CD14-positive monocyte (primary cell): Measurements from ENCODE around the gene NLGN4Y. TPM values are rescaled to one million over a fixed set of nuclear protein-coding genes. Genes with fewer than 3 reads are reported as not detected.

Experiments
- DNase-seq, 3 donors: peaks; one replicate each; pipeline ENCODE4 v3.0.0-alpha.2; 2011 to 2022
- H2AFZ ChIP-seq: 2 replicates; pipeline ENCODE4 v1.6.0; 2012; ENCODE audit warnings: mild to moderate bottlenecking, low read depth, low read length, inconsistent platforms; ENCODE audit not compliant: insufficient read depth, poor library complexity, severe bottlenecking
- H3K27ac ChIP-seq, 2 donors: 1 replicate in 1 of 2; 2 replicates in 1 of 2; pipeline ENCODE4 v1.5.1; 2012 to 2013; ENCODE audit warnings: low read length in 2 of 2, control low read depth in 1 of 2, inconsistent platforms in 1 of 2, low read depth in 1 of 2, mild to moderate bottlenecking in 1 of 2
- H3K27me3 ChIP-seq, 2 donors: one replicate each; pipeline versions ENCODE4 v1.6.0 to v1.6.1; 2011 to 2013; ENCODE audit warnings: low read length in 2 of 2; ENCODE audit not compliant: control insufficient read depth in 2 of 2, insufficient read depth in 2 of 2
- H3K36me3 ChIP-seq, 2 donors: replicated peaks in 1 of 2; 1 replicate in 1 of 2; 2 replicates in 1 of 2; pipeline versions ENCODE4 v1.5.1 to v1.6.1; 2012 to 2013; ENCODE audit warnings: low read length in 2 of 2, control low read depth in 1 of 2, inconsistent platforms in 1 of 2, mild to moderate bottlenecking in 1 of 2; ENCODE audit not compliant: insufficient read depth in 2 of 2, control insufficient read depth in 1 of 2
- H3K4me1 ChIP-seq, 2 donors: 1 replicate in 1 of 2; 2 replicates in 1 of 2; pipeline versions ENCODE4 v1.5.1 to v1.6.1; 2012 to 2013; ENCODE audit warnings: low read length in 2 of 2, control low read depth in 1 of 2, inconsistent platforms in 1 of 2, mild to moderate bottlenecking in 1 of 2, moderate library complexity in 1 of 2; ENCODE audit not compliant: insufficient read depth in 2 of 2, control insufficient read depth in 1 of 2
- H3K4me2 ChIP-seq: replicated peaks from 2 replicates; pipeline ENCODE3; 2012; ENCODE audit warnings: low read length, moderate library complexity, mild to moderate bottlenecking; ENCODE audit not compliant: poor library complexity, severe bottlenecking; ENCODE audit errors: extremely low read depth
- H3K4me3 ChIP-seq, 3 experiments: fragments of 200-600 bp in 1 of 3; sonication (generic) in 1 of 3; replicated peaks in 1 of 3; 1 replicate in 2 of 3; 2 replicates in 1 of 3; pipeline ENCODE4 v1.5.1; 2011 to 2013; ENCODE audit warnings: low read length in 3 of 3, mild to moderate bottlenecking in 3 of 3, control low read depth in 2 of 3, low read depth in 2 of 3, inconsistent platforms in 1 of 3, moderate library complexity in 1 of 3
- H3K79me2 ChIP-seq: 2 replicates; pipeline ENCODE4 v1.6.0; 2012; ENCODE audit warnings: mild to moderate bottlenecking, control low read depth, inconsistent platforms, low read length, moderate library complexity; ENCODE audit not compliant: insufficient read depth
- H3K9ac ChIP-seq: 2 replicates; pipeline ENCODE4 v1.6.0; 2017; ENCODE audit warnings: low read length, mild to moderate bottlenecking; ENCODE audit not compliant: insufficient read depth, poor library complexity, severe bottlenecking
- H3K9me3 ChIP-seq, 2 donors: replicated peaks in 1 of 2; 1 replicate in 1 of 2; 2 replicates in 1 of 2; pipeline versions ENCODE4 v1.5.1 to v1.6.1; 2012 to 2013; ENCODE audit warnings: low read length in 2 of 2, control low read depth in 1 of 2; ENCODE audit not compliant: control insufficient read depth in 1 of 2, insufficient read depth in 1 of 2
- H4K20me1 ChIP-seq: 2 replicates; pipeline ENCODE4 v1.6.0; 2012; ENCODE audit warnings: mild to moderate bottlenecking, low read length, control low read depth, moderate library complexity; ENCODE audit not compliant: insufficient read depth
- H3K27ac Mint-ChIP-seq, 7 donors: one replicate each; pipeline ENCODE4 v1.8.0; 2020; ENCODE audit warnings: mild to moderate bottlenecking in 7 of 7, mixed read lengths in 7 of 7, moderate library complexity in 6 of 7, inconsistent platforms in 2 of 7
- H3K27me3 Mint-ChIP-seq, 3 donors: one replicate each; pipeline ENCODE4 v1.8.0; 2021 to 2022; ENCODE audit warnings: low read depth in 3 of 3, mild to moderate bottlenecking in 3 of 3, mixed read lengths in 3 of 3, moderate library complexity in 3 of 3, inconsistent platforms in 1 of 3
- H3K36me3 Mint-ChIP-seq, 2 donors: one replicate each; pipeline ENCODE4 v1.8.0; 2020; ENCODE audit warnings: mixed read lengths in 2 of 2, inconsistent platforms in 1 of 2, mild to moderate bottlenecking in 1 of 2
- H3K4me1 Mint-ChIP-seq: one replicate; pipeline ENCODE4 v1.8.0; 2020; ENCODE audit warnings: mild to moderate bottlenecking, mixed read lengths
- H3K4me3 Mint-ChIP-seq, 2 donors: one replicate each; pipeline ENCODE4 v1.8.0; 2020; ENCODE audit warnings: mild to moderate bottlenecking in 2 of 2, mixed read lengths in 2 of 2, moderate library complexity in 1 of 2
- H3K9me3 Mint-ChIP-seq, 7 donors: one replicate each; pipeline ENCODE4 v1.8.0; 2020 to 2022; ENCODE audit warnings: mixed read lengths in 7 of 7, mild to moderate bottlenecking in 6 of 7, moderate library complexity in 6 of 7, inconsistent platforms in 2 of 7
- WGBS: methylation state at CpG from one replicate; pipeline ENCODE4 v1.1.5; 2013; ENCODE audit warnings: missing lambda C conversion rate; ENCODE audit not compliant: insufficient coverage; 5-methylcytosine and 5-hydroxymethylcytosine counted together
- intact Hi-C, 2 donors: fragments of 100-400 bp; cut with micrococcal nuclease; formaldehyde crosslinking; loops; one replicate each; pipeline versions ENCODE4 v1.15.0 to v1.15.1; 2023
- polyA plus RNA-seq, 3 donors: library from polyadenylated mRNA; depleted of rRNA in 1 of 3; unstranded in 2 of 3; stranded (reverse) in 1 of 3; fragments of 300-500 nt in 2 of 3; fragments of >200 nt in 1 of 3; fragmentation: Illumina TruSeq in 2 of 3; gene quantifications; 1 replicate in 2 of 3; 2 replicates in 1 of 3; pipeline ENCODE4 v1.2.3, GENCODE V29; 2012 to 2021
- TF ChIP-seq, protein P1 (sequence below): fragments of 200-600 bp; IDR thresholded peaks from one replicate; pipeline ENCODE4 v1.8.0; 2022; ENCODE audit warnings: antibody characterized with exemption, mild to moderate bottlenecking

NLGN4Y gene
- polyA plus RNA-seq, 3 donors, result not detected

DNA sequence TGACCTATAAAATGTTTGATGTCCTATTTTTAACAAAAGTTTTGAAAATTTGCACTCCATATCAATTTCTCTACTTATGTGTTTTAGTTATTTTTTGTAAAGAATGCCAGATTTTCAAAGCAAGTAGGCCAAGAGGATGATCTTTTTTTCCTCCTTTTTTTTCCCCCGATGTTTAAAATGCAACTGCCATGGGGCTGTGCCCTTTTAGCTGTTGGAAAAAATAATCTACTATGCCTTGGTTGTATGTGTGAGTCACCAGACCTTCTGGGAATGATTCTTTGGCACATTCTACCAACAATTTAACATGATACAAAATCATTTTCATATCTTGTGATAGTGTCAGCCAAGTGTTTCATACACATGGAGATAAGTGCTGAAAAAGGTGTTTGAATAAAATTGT is 217.3 kb downstream of the NLGN4Y start:
- Mint-ChIP-seq H3K4me1 (no peaks in the 10 kb centered on the region), H3K9me3 (no peaks in the 10 kb centered on the region), H3K4me3 (no peak overlapping the region), H3K27ac (no peak overlapping the region), H3K36me3 (no peaks in the 10 kb centered on the region), H3K27me3 (no peaks in the 10 kb centered on the region)
- no peak overlapping the region for H3K27ac ChIP-seq
- no peaks in the 10 kb centered on the region for H3K79me2 ChIP-seq
- H3K4me1 ChIP-seq, result no peaks in the 10 kb centered on the region
- no peak overlapping the region for H2AFZ ChIP-seq
- no CpG with 5 or more reads among the region's 1 CpG for WGBS
- DNase-seq, result no peak
- intact Hi-C loops, result no loop called here
- no peaks in the 10 kb centered on the region for H3K36me3 ChIP-seq
- H3K27me3 ChIP-seq, result no peaks in the 10 kb centered on the region
- no peak overlapping the region for H3K9ac ChIP-seq
- TF ChIP-seq, protein P1, sequence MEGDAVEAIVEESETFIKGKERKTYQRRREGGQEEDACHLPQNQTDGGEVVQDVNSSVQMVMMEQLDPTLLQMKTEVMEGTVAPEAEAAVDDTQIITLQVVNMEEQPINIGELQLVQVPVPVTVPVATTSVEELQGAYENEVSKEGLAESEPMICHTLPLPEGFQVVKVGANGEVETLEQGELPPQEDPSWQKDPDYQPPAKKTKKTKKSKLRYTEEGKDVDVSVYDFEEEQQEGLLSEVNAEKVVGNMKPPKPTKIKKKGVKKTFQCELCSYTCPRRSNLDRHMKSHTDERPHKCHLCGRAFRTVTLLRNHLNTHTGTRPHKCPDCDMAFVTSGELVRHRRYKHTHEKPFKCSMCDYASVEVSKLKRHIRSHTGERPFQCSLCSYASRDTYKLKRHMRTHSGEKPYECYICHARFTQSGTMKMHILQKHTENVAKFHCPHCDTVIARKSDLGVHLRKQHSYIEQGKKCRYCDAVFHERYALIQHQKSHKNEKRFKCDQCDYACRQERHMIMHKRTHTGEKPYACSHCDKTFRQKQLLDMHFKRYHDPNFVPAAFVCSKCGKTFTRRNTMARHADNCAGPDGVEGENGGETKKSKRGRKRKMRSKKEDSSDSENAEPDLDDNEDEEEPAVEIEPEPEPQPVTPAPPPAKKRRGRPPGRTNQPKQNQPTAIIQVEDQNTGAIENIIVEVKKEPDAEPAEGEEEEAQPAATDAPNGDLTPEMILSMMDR, result no peak
- no peaks in the 10 kb centered on the region for H3K9me3 ChIP-seq
- H3K4me3 ChIP-seq, result no peak overlapping the region
- no peaks in the 10 kb centered on the region for H4K20me1 ChIP-seq
- no peak overlapping the region for H3K4me2 ChIP-seq

DNA sequence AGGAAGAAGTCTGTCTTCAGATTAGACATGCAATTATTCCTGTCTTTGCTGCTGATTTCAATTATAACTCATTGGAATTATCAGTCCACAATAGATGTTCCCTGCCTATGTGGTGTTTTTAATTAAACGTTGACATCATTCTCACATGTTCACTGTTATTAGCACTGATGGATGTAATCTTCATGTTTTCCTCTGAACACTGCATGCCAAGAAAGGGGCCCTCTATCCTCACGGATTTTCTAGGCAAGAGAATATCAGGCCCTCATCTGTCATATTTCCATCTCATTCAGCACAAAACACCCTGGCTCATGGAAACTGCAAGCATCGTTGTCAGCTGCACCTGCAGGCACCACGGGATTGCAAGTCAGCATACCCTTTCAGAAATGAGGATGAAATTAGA is 224.0 kb downstream of the NLGN4Y start:
- no CpG with 5 or more reads among the region's 4 CpGs for WGBS
- Histone ChIP-seq H3K4me1 (no peaks in the 10 kb centered on the region), H3K36me3 (no peaks in the 10 kb centered on the region), H3K27me3 (no peaks in the 10 kb centered on the region), H3K9me3 (no peaks in the 10 kb centered on the region), H4K20me1 (no peaks in the 10 kb centered on the region), H3K79me2 (no peaks in the 10 kb centered on the region), H3K4me2 (no peak overlapping the region), H3K27ac (no peak overlapping the region), H3K9ac (no peak overlapping the region), H3K4me3 (no peak overlapping the region), H2AFZ (no peak overlapping the region)
- intact Hi-C loops, result no loop called here
- no peaks in the 10 kb centered on the region for H3K4me1 Mint-ChIP-seq
- no peak overlapping the region for H3K4me3 Mint-ChIP-seq
- no peak for DNase-seq
- TF ChIP-seq, protein P1, result no peak
- no peaks in the 10 kb centered on the region for H3K9me3 Mint-ChIP-seq
- no peak overlapping the region for H3K27ac Mint-ChIP-seq
- H3K27me3 Mint-ChIP-seq, result no peaks in the 10 kb centered on the region
- no peaks in the 10 kb centered on the region for H3K36me3 Mint-ChIP-seq
